ENCODE data around the gene TOMM6. TPM values are rescaled to one million over a fixed set of nuclear protein-coding genes. Genes with fewer than 3 reads are reported as not detected.

The TOMM6 gene
- total RNA-seq, 3 donors from 2014 or later: 108 to 127 (median 117) TPM

GRCh38 chr6:41779336-41779735 lies 8.2 kb upstream of the TOMM6 start:
- no peak for DNase-seq (ENCODE audit: low spot score in 2 of 2)
- Histone ChIP-seq H3K27ac (peak overlapping the region in 1 of 2 donors; percentile 82), H3K9me3 (no peaks in the 10 kb centered on the region), H3K4me3 (peak overlapping the region; percentile 77 to 81 (median 77)), H3K36me3 (peaks cover 4% of the 10 kb centered on the region), H3K27me3 (no peaks in the 10 kb centered on the region), H3K4me1 (peaks cover 5% of the 10 kb centered on the region in 2 donors)
- intact Hi-C loops (cut with DNase I; ENCODE audit: low total_unique reads): no loop called here
- TF ChIP-seq CTCF (IDR thresholded peaks at IDR 0.05): no peak
- no peak for TF ChIP-seq POLR2A (IDR thresholded peaks at IDR 0.05)
- TF ChIP-seq POLR2AphosphoS5 (IDR thresholded peaks at IDR 0.05): no peak

GRCh38 chr6:41779788-41780550 lies 7.5 kb upstream of the TOMM6 start, which contains the start of gene FRS3:
Gene FRS3 (minus strand): TSS chr6:41779900. CDS start chr6:41776987, 2,913 bp downstream.
- Histone ChIP-seq H3K4me3 (peak within 1 kb of the TSS; percentile 77 to 81 (median 77)), H3K27me3 (no peaks in the 10 kb centered on the region), H3K36me3 (no peaks in the 10 kb centered on the region), H3K4me1 (peaks cover 5% of the 10 kb centered on the region in 2 donors), H3K27ac (peak within 1 kb of the TSS; percentile 71 to 82), H3K9me3 (no peaks in the 10 kb centered on the region)
- peak; percentile 92 to 97 for DNase-seq (ENCODE audit: low spot score in 2 of 2)
- peak; percentile 53 to 89 (median 77) for TF ChIP-seq CTCF (IDR thresholded peaks at IDR 0.05)
- no peak for TF ChIP-seq POLR2A (IDR thresholded peaks at IDR 0.05)
- TF ChIP-seq POLR2AphosphoS5 (IDR thresholded peaks at IDR 0.05): peak; percentile 53 to 73 (median 69)
- intact Hi-C loops (cut with DNase I; ENCODE audit: low total_unique reads): loop anchor here (2.0 to 10.0 kb wide), 3 partner anchors 75 to 267 kb away; no protein-coding TSS in a partner anchor

GRCh38 chr6:41780551-41781365 lies 6.7 kb upstream of the TOMM6 start, which contains the start of gene PRICKLE4:
Gene PRICKLE4 (plus strand): TSS chr6:41780782. CDS start chr6:41783474, 2,692 bp downstream.
- peak within 1 kb of the TSS; percentile 77 to 81 (median 77) for H3K4me3 ChIP-seq
- intact Hi-C loops (cut with DNase I; ENCODE audit: low total_unique reads): loop anchor here (2.0 to 10.0 kb wide), 3 partner anchors 76 to 267 kb away; no protein-coding TSS in a partner anchor
- TF ChIP-seq CTCF (IDR thresholded peaks at IDR 0.05) (no peak), POLR2A (IDR thresholded peaks at IDR 0.05) (no peak), POLR2AphosphoS5 (IDR thresholded peaks at IDR 0.05) (no peak)
- H3K9me3 ChIP-seq: no peaks in the 10 kb centered on the region
- peak within 1 kb of the TSS; percentile 71 to 82 for H3K27ac ChIP-seq
- no peak for DNase-seq (ENCODE audit: low spot score in 2 of 2)
- H3K36me3 ChIP-seq: no peaks in the 10 kb centered on the region
- H3K27me3 ChIP-seq: no peaks in the 10 kb centered on the region
- H3K4me1 ChIP-seq: peaks cover 5 to 6% of the 10 kb centered on the region in 2 donors

- no peaks in the 10 kb centered on the region for H3K9me3 ChIP-seq
- no peaks in the 10 kb centered on the region for H3K27me3 ChIP-seq
- no peak for TF ChIP-seq POLR2A (IDR thresholded peaks at IDR 0.05)
- TF ChIP-seq CTCF (IDR thresholded peaks at IDR 0.05): no peak
- no peak for TF ChIP-seq POLR2AphosphoS5 (IDR thresholded peaks at IDR 0.05)
- H3K4me1 ChIP-seq: peaks cover 5 to 10% of the 10 kb centered on the region in 2 donors
- H3K36me3 ChIP-seq: no peaks in the 10 kb centered on the region
- peak overlapping the region; percentile 77 to 81 (median 77) for H3K4me3 ChIP-seq
- no peak for DNase-seq (ENCODE audit: low spot score in 2 of 2)
- intact Hi-C loops (cut with DNase I; ENCODE audit: low total_unique reads): loop anchor here (2.0 to 10.0 kb wide), 3 partner anchors 77 to 266 kb away; no protein-coding TSS in a partner anchor
- peak overlapping the region; percentile 71 to 82 for H3K27ac ChIP-seq
Observed at GRCh38 chr6:41781366-41781730, 6.1 kb upstream of the TOMM6 start.
